OCI-M2 (cell line): Measurements from ENCODE around the gene GOLT1A.

ENCODE experiments used
- DNase-seq: peaks from one replicate; lab custom pipeline; 2025; ENCODE audit not compliant: unreplicated experiment; lab: John Stamatoyannopoulos, UW

The GOLT1A gene

GRCh38 chr1:204194080-204194479, 19.7 kb downstream of the GOLT1A start:
- DNase-seq = no peak

GRCh38 chr1:204192589-204193352, 21.0 kb downstream of the GOLT1A start:
- DNase-seq = no peak

GRCh38 chr1:204192046-204192445, 21.7 kb downstream of the GOLT1A start:
- DNase-seq = no peak

- DNase-seq = no peak
Measured at GRCh38 chr1:204191456-204191855, 22.3 kb downstream of the GOLT1A start.

GRCh38 chr1:204190212-204191211, 23.3 kb downstream of the GOLT1A start:
- no peak for DNase-seq

GRCh38 chr1:204188959-204189639, 24.7 kb downstream of the GOLT1A start:
- DNase-seq = no peak

- no peak for DNase-seq
Measured at GRCh38 chr1:204186597-204186996, 27.2 kb downstream of the GOLT1A start.

GRCh38 chr1:204181116-204181515, 32.7 kb downstream of the GOLT1A start:
- DNase-seq = no peak

- no peak for DNase-seq
Measured at GRCh38 chr1:204180133-204180532, 33.7 kb downstream of the GOLT1A start.

GRCh38 chr1:204178487-204179281, 35.1 kb downstream of the GOLT1A start:
- no peak for DNase-seq

GRCh38 chr1:204177133-204177532, 36.7 kb downstream of the GOLT1A start:
- DNase-seq = peak; percentile 83

- no peak for DNase-seq
Measured at GRCh38 chr1:204176049-204176448, 37.7 kb downstream of the GOLT1A start.

- DNase-seq = no peak
Measured at GRCh38 chr1:204174958-204175357, 38.8 kb downstream of the GOLT1A start.

GRCh38 chr1:204172404-204173029, 41.3 kb downstream of the GOLT1A start:
- no peak for DNase-seq

GRCh38 chr1:204171751-204172178, 42.0 kb downstream of the GOLT1A start:
- DNase-seq = no peak

GRCh38 chr1:204170494-204171155, 43.2 kb downstream of the GOLT1A start:
- DNase-seq = no peak

GRCh38 chr1:204169858-204170257, 43.9 kb downstream of the GOLT1A start:
- DNase-seq = no peak

- DNase-seq = no peak
Measured at GRCh38 chr1:204167730-204168129, 46.1 kb downstream of the GOLT1A start.

- no peak for DNase-seq
Measured at GRCh38 chr1:204166219-204166618, 47.6 kb downstream of the GOLT1A start, which contains the start of gene REN. TSS of gene REN (minus strand) at chr1:204166337. CDS start at chr1:204166293, 44 bp downstream.
